SK-N-SH treated with all-trans-retinoic acid at 6 μM for 48 hours (cell line): ENCODE results near the gene TWIST1.

Experiments used
- ARNTL ChIP-seq: fragments of 450-650 bp; formaldehyde crosslinking; IDR thresholded peaks from 2 replicates; pipeline ENCODE4 v1.5.0; 2020; ENCODE audit warnings: low read depth, mild to moderate bottlenecking, moderate library complexity, borderline replicate concordance
- CSDC2 ChIP-seq: fragments of 250-450 bp; sonication (Bioruptor Pico); IDR thresholded peaks from 2 replicates; pipeline ENCODE4 v1.5.0; 2020; ENCODE audit warnings: mild to moderate bottlenecking, moderate library complexity
- CSRNP3 ChIP-seq: fragments of 250-450 bp; sonication (Bioruptor Pico); IDR thresholded peaks from 2 replicates; pipeline ENCODE4 v1.5.1; 2021; ENCODE audit warnings: mild to moderate bottlenecking, moderate library complexity
- ISL1 ChIP-seq: fragments of 250-450 bp; sonication (Bioruptor Pico); IDR thresholded peaks from 2 replicates; pipeline ENCODE4 v2.1.2; 2022; ENCODE audit warnings: mild to moderate bottlenecking, moderate library complexity
- RARB ChIP-seq: fragments of 250-450 bp; sonication (Bioruptor Pico); IDR thresholded peaks from 2 replicates; pipeline ENCODE4 v1.8.0; 2021; ENCODE audit warnings: mild to moderate bottlenecking, moderate library complexity
- SNAI2 ChIP-seq: fragments of 250-450 bp; sonication (Bioruptor Pico); IDR thresholded peaks from 2 replicates; pipeline ENCODE4 v1.5.0; 2020; ENCODE audit warnings: mild to moderate bottlenecking, moderate library complexity
- ZC3H10 ChIP-seq: fragments of 250-450 bp; sonication (Bioruptor Pico); IDR thresholded peaks from 2 replicates; pipeline ENCODE4 v1.5.1; 2021; ENCODE audit warnings: mild to moderate bottlenecking, moderate library complexity
- ZFP3 ChIP-seq: fragments of 250-450 bp; sonication (Bioruptor Pico); IDR thresholded peaks from 2 replicates; pipeline ENCODE4 v1.5.0; 2020; ENCODE audit warnings: mild to moderate bottlenecking, moderate library complexity
- ZFP30 ChIP-seq: fragments of 450-650 bp; formaldehyde crosslinking; IDR thresholded peaks from 2 replicates; pipeline ENCODE4 v1.5.0; 2022; ENCODE audit warnings: mild to moderate bottlenecking, moderate library complexity
- ZNF70 ChIP-seq: fragments of 450-650 bp; formaldehyde crosslinking; IDR thresholded peaks from 2 replicates; pipeline ENCODE4 v1.5.0; 2020; ENCODE audit warnings: mild to moderate bottlenecking, moderate library complexity
- TF ChIP-seq, protein P1 (sequence below): fragments of 250-450 bp; sonication (Bioruptor Pico); IDR thresholded peaks from 2 replicates; pipeline ENCODE4 v1.8.0; 2020; ENCODE audit warnings: mild to moderate bottlenecking, moderate library complexity, borderline replicate concordance
- TF ChIP-seq, protein P2 (sequence below): fragments of 250-450 bp; sonication (Bioruptor Pico); IDR thresholded peaks from 2 replicates; pipeline ENCODE4 v1.5.1; 2020; ENCODE audit warnings: low read depth, mild to moderate bottlenecking, moderate library complexity

- TF ChIP-seq RARB (CRISPR knock-in tag) (no peak), CSRNP3 (CRISPR knock-in tag) (no peak), ZC3H10 (CRISPR knock-in tag) (0 out of 2 replicates have a peak, but pooled peaks have one; percentile 41), ISL1 (no peak), ZNF70 (CRISPR knock-in tag) (0 out of 2 replicates have a peak, but pooled peaks have one; percentile 5), ZFP3 (CRISPR knock-in tag) (no peak), ZFP30 (no peak), ARNTL (no peak), CSDC2 (CRISPR knock-in tag) (no peak), SNAI2 (CRISPR knock-in tag) (no peak)
- TF ChIP-seq, protein P1, sequence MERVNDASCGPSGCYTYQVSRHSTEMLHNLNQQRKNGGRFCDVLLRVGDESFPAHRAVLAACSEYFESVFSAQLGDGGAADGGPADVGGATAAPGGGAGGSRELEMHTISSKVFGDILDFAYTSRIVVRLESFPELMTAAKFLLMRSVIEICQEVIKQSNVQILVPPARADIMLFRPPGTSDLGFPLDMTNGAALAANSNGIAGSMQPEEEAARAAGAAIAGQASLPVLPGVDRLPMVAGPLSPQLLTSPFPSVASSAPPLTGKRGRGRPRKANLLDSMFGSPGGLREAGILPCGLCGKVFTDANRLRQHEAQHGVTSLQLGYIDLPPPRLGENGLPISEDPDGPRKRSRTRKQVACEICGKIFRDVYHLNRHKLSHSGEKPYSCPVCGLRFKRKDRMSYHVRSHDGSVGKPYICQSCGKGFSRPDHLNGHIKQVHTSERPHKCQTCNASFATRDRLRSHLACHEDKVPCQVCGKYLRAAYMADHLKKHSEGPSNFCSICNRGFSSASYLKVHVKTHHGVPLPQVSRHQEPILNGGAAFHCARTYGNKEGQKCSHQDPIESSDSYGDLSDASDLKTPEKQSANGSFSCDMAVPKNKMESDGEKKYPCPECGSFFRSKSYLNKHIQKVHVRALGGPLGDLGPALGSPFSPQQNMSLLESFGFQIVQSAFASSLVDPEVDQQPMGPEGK (CRISPR knock-in tag): no peak
- TF ChIP-seq, protein P2, sequence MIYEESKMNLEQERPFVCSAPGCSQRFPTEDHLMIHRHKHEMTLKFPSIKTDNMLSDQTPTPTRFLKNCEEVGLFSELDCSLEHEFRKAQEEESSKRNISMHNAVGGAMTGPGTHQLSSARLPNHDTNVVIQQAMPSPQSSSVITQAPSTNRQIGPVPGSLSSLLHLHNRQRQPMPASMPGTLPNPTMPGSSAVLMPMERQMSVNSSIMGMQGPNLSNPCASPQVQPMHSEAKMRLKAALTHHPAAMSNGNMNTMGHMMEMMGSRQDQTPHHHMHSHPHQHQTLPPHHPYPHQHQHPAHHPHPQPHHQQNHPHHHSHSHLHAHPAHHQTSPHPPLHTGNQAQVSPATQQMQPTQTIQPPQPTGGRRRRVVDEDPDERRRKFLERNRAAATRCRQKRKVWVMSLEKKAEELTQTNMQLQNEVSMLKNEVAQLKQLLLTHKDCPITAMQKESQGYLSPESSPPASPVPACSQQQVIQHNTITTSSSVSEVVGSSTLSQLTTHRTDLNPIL (CRISPR knock-in tag): no peak
These were observed 5.0 kb downstream of the TWIST1 start for GRCh38 chr7:19112274-19113001.
